Non-pigmented ciliary epithelial cell (primary cell): ENCODE measurements around the gene CRTAC1.

Experiments
- DNase-seq: peaks from one replicate; pipeline ENCODE4 v3.0.0-alpha.2; 2010; ENCODE audit warnings: low read depth

CRTAC1 gene, protein sequence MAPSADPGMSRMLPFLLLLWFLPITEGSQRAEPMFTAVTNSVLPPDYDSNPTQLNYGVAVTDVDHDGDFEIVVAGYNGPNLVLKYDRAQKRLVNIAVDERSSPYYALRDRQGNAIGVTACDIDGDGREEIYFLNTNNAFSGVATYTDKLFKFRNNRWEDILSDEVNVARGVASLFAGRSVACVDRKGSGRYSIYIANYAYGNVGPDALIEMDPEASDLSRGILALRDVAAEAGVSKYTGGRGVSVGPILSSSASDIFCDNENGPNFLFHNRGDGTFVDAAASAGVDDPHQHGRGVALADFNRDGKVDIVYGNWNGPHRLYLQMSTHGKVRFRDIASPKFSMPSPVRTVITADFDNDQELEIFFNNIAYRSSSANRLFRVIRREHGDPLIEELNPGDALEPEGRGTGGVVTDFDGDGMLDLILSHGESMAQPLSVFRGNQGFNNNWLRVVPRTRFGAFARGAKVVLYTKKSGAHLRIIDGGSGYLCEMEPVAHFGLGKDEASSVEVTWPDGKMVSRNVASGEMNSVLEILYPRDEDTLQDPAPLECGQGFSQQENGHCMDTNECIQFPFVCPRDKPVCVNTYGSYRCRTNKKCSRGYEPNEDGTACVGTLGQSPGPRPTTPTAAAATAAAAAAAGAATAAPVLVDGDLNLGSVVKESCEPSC

DNA sequence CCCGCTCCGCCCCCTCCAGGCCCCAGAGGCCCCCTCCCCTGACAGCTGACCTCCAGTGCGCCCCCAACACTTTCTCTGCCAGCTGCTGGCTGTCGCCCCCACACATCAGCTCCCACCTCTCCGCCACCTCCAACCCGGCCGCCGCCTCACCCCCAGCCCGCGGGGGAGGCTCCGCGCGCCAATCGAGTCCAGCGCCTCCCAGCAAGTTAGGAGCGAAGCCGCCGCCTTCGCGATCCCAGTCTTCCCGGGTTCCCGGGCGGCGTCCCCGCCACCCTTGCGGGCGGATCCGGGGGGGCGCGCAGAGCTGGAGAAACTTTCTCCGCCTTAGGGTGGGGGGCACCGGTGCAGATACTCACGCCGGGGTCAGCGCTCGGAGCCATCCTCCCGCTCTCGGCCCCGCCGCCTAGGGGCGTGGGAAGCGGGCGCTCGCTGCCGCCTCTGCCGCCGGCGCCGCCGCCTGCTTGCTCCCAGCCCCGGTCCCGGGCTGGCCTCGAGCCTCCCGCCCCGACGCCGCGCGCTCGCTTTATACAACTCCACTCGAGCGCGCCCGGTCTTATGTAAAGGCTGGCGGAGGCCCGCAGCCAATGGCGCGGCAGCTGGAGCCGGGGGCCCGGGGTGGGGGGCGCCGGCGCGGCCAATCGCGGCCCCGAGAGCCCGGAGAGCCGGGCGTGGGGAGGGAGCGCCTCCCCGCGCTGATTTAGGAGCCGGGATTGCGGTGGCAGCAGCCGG is at the start of gene CRTAC1:
Gene CRTAC1, minus strand, starts transcription at position 529 of the 729 bp plus-strand sequence. Its CDS starts 149 bp downstream, at position 380.
- no peak for DNase-seq

DNA sequence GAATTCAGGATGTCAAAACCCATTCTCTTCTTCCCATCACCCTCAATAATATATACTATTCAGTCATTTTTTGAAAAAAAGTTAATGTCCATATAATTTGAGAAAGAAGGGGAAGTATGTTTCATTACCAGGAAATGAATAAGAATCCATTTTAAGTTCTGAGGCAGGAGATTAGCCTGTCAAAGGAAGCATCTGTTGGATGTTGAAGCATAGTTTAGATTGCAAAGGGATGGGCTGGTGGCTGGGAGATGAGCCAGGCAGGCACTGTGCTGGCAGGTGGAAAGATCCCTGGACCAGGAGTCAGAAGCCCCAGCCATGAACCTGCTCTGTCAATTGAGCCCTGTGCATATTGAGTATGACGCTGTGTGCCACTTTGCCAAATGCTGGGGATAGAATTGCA is 48.4 kb upstream of the CRTAC1 start:
- DNase-seq = no peak

- DNase-seq = no peak
These were observed 46.8 kb upstream of the CRTAC1 start for GRCh38 chr10:98077223-98077622.

DNA sequence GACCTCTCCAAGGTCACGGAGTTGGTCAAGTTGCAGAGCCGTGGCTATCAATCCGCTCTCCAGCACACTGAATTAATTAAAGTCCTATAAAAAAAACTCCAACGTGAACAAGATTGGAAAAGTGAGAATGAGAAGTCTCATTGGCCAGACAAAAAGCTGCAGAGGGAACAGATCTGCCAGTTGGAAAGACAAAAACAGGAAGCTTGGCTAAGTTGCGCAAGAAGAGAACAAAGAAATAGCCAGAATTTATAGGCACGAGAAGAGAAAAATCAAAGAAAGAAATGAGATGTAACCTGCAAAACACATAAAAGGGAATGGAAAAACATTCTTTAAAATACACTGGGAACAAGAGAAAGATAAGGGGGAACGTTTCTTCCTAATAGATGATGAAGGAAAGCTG is 45.7 kb upstream of the CRTAC1 start:
- no peak for DNase-seq

- DNase-seq = no peak
These were observed 44.0 kb upstream of the CRTAC1 start for GRCh38 chr10:98074315-98074911.

GRCh38 chr10:98067165-98067564 is 36.7 kb upstream of the CRTAC1 start:
- no peak for DNase-seq

- no peak for DNase-seq
These were observed 33.3 kb upstream of the CRTAC1 start for GRCh38 chr10:98063740-98064027.

DNA sequence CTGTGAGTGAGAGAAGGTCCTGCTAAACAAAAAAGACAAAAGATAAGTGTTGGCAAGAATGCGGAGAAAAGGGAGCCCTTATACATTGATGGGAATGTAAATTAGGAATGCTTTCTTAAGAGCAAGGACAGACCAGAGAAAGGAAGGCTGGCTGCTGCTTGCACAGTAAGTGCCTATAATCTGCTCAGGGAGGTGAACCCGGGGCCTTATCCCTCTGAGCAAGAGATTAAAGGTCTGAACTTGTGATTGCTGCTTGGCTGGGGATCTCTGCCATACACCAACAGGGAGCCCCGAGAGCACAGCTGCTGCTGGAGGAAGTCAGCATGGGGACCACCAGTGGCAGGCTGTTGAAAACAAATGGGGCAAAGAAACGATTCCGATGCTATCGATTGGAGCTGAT is 32.0 kb upstream of the CRTAC1 start:
- no peak for DNase-seq

GRCh38 chr10:98060079-98060478 is 29.7 kb upstream of the CRTAC1 start:
- no peak for DNase-seq

GRCh38 chr10:98058295-98058694 is 27.9 kb upstream of the CRTAC1 start:
- DNase-seq = no peak

DNA sequence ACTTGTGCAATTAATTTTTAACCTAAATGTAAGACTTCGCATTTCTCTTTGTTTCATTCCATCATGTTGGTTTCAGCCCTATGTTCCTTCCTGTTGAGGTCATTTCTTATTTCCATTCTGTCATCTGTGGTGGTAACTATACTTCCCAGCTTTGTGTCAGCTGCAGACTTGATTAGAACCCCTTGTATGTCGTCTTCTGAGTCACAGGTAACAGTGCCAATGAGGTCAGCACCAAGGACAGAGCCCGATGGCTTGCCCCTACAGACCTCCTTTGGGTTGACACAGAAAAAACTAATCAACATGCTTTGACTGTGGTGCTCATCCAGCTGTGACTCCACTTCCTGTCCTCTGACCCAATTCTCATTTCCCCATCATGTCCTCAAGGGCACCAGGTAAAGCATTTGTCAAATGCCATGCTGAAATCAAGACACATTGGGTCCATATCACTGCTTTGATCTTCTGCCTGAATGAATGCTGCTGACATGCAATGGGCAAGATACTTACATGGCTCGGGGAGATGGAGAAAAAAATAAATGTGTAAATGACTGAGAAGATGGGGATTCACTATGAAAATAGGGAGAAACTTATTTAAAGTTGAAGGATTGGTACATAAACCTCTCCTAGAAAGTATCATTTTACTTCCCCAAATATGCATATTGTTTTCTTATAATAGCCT is 25.6 kb upstream of the CRTAC1 start:
- DNase-seq = no peak

GRCh38 chr10:98047009-98047741 is 16.8 kb upstream of the CRTAC1 start:
- DNase-seq = no peak

DNA sequence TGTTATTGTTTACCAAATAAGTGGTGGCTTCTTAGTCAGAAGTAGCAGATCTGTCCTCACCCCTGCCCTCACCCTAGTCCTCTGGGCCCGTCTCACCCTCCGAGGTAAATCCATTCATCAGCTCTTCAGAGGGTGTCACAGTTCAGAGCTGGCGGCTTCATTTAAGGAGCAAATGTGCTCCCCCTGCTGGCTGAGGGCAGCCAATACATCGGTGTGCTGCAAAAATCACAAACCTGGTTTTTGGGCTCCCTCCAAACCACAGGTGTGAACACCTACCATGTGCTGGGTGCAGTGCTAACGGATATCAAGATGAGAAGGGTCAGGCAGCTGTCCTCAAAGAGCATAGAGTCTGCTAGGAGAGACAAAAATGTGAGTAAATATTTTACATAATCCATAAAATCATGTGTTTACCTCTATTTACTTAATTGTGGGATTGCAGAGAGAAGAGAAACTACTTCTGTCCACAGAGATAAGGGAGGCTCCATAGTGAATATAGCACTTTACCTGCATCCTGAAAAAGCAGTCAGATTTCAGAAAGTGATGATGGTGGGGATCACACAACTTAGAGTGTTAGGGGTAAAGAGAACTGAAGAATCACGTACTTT is 15.5 kb upstream of the CRTAC1 start:
- DNase-seq = peak; percentile 11

GRCh38 chr10:98041352-98042043 is 11.1 kb upstream of the CRTAC1 start:
- DNase-seq = peak; percentile 5

DNA sequence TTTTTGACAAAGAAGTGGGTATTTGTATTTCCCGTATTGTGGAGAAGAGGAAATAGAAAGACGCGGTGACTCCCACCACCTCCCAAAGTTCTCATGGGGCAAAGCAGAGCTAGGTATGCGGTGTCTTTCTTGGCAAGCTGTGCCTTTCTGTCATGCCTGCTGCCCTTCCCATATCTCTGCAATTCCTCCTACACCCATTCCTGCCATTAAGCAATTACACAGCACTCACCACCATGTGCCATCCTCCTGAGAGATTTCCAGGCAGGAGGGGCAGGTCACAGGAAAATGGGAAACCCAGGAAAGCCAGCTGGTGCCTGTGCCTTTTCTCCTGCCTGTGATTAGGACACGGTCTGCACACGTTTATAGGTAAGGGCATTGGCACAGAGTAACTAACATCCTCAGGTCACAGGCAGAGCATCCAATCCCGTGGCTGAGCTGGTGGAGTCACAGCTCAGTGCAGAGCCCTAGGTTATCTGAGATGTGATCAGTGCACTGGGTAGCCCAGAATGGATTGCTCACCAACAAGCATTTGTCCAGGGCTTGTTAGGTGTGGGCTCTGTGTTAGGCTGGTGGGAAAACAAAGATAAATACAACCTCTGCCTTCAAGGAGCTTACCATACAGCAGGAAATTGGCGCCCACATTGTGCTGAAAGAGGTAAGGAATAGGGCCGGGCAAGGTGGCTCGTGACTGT is 9.4 kb upstream of the CRTAC1 start:
- no peak for DNase-seq

DNA sequence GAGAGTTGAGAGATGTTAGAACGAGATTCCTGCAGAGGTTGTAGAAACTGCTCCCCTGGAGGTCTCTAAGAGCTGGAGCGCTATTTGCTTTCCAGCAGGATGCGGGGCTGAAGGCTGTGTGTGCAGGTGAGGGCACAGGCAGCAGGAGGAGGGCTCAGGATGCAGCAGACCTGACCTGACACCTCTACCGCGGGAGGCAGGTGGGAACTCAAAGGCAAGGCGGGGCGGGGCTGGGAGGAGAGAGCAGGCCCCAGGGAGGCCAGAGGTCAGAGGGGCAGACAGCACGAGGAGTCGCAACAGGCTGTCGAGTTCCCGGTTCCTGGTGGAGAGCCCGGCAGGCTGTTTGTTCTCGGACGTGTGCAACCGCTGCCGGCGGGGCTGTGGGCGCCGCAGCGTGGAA is 7.9 kb upstream of the CRTAC1 start:
- DNase-seq = no peak

DNA sequence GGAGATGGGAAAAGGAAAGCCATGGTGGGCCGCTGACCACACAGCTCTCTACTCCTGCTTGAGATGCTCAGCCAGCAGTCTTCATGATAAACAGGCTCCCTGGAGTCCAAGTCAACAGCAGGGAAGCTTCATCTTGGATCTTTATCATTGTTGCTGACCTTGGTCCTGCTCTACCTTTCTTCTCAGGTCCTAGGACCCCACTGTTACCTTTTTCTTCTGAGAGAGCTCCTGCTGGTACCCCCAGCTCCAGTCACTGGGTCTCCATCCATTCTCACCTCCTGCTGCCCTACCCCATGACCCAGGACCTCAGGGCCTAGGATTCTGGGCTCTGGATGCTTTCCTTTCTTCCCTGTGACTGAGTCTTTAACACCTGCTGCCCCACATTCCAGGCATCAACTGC is 5.2 kb upstream of the CRTAC1 start:
- no peak for DNase-seq

DNA sequence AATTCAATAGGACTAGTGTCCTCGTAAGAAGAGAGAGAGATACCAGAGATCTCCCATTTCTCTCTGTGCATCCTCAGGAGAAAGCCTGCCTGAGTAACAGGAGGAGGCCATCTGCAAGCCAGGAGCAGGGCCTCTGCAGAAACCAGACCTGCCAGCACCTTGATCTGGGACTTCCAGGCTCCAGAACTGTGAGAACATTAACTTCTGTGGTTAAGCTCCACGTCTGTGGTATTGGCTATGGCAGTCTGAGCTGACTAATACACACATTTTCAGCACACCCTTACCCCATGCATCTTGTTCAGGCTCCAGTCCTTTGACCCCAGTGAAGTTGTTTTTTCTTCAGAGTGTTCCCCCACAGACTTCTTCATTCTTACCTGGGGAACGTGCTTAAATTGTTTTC is 3.1 kb upstream of the CRTAC1 start:
- DNase-seq = no peak

DNA sequence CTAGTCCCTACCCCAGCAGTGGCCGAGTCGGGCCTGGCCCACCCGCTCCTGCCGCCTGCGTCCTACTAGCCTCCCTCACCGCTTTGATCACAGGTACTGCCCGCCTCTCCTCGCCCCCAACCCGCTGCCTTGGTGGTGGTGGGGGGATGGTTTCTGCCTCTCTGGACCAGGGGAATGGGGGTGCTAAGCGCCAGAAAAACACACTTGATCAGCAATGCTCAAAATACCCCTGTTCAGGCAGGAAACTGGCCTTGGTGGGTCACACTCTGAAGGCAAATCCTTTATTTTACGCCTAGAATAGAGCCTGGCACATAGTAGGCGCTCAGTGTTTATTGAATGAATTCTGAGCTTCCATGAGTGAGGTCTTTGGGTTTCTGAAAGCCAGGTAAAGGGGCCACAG is 1.0 kb upstream of the CRTAC1 start:
- DNase-seq = no peak

- no peak for DNase-seq
These were observed 590 bp upstream of the CRTAC1 start for GRCh38 chr10:98030991-98031431.
